Suprapubic skin (tissue), 4 donors: ENCODE data around the gene HCLS1. TPM values are rescaled to one million over a fixed set of nuclear protein-coding genes. Genes with fewer than 3 reads are reported as not detected.

Experiments
- DNase-seq, 2 donors: peaks; one replicate each; pipeline ENCODE4 v3.0.0-alpha.2; 2019; ENCODE audit warnings: low spot score in 2 of 2
- H3K27ac ChIP-seq: fragments of 200-600 bp; sonication (generic); one replicate; pipeline ENCODE4 v1.5.1; 2019
- H3K27me3 ChIP-seq: fragments of 200-600 bp; sonication (generic); one replicate; pipeline ENCODE4 v1.5.1; 2019
- H3K36me3 ChIP-seq: fragments of 200-600 bp; sonication (generic); one replicate; pipeline ENCODE4 v1.5.1; 2019
- H3K4me1 ChIP-seq: fragments of 200-600 bp; sonication (generic); one replicate; pipeline ENCODE4 v1.5.1; 2019
- H3K4me3 ChIP-seq: fragments of 200-600 bp; sonication (generic); one replicate; pipeline ENCODE4 v1.5.1; 2019; ENCODE audit warnings: mild to moderate bottlenecking
- H3K9me3 ChIP-seq: fragments of 200-600 bp; sonication (generic); one replicate; pipeline ENCODE4 v1.5.1; 2019
- EP300 ChIP-seq: sonication (generic); formaldehyde crosslinking; IDR thresholded peaks from one replicate; pipeline ENCODE4 v1.6.1; 2017; ENCODE audit warnings: antibody characterized with exemption
- POLR2A ChIP-seq, 2 donors: fragments of 450-650 bp; IDR thresholded peaks; one replicate each; pipeline ENCODE4 v1.6.1; 2017; ENCODE audit warnings: antibody characterized with exemption in 2 of 2, mild to moderate bottlenecking in 2 of 2, moderate library complexity in 2 of 2
- POLR2AphosphoS5 ChIP-seq, 3 donors: sonication (generic); formaldehyde crosslinking; IDR thresholded peaks; one replicate each; pipeline ENCODE4 v1.6.1; 2017; ENCODE audit warnings: antibody characterized with exemption in 3 of 3
- WGBS: methylation state at CpG from one replicate; pipeline ENCODE4 v1.1.5; 2018; 5-methylcytosine and 5-hydroxymethylcytosine counted together
- total RNA-seq, 4 donors: library from RNA; depleted of rRNA; stranded (reverse); fragments of >200 nt; gene quantifications; one replicate each; pipeline ENCODE4 v1.1.0, GENCODE V29; 2016
- TF ChIP-seq, protein P1 (sequence below), 2 donors: fragments of 200-600 bp in 1 of 2; fragments of 450-650 bp in 1 of 2; sonication (generic) in 1 of 2; IDR thresholded peaks; one replicate each; pipeline ENCODE4 v1.5.1; 2016 to 2019; ENCODE audit warnings: antibody characterized with exemption in 2 of 2, mild to moderate bottlenecking in 1 of 2, moderate library complexity in 1 of 2

The HCLS1 gene
- total RNA-seq, 4 donors from 2014 or later, result 7.2 to 20.3 (median 11.8) TPM

DNA sequence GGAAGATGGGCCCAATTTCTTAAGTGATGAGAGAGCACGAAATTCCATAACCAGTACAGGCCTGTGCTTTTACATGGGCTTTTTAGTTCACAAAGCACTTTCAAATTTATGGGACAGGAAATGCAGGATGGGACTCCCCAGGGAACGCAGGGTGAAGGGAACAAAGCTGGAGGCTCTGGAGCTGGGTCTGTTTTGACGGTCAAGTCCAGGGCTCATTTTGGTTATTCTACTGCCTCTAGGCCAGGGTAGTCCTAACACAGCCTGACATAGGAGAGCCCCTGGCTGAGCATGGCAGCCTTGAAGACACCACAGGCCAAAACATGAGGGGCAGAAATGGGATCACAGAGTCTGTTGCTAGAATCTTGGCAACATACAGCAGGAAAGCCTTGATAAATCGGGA lies 33.5 kb downstream of the HCLS1 start:
- no peak for DNase-seq
- Histone ChIP-seq H3K27me3 (no peaks in the 10 kb centered on the region), H3K9me3 (no peaks in the 10 kb centered on the region), H3K4me3 (no peak overlapping the region), H3K27ac (no peak overlapping the region), H3K4me1 (no peaks in the 10 kb centered on the region), H3K36me3 (no peaks in the 10 kb centered on the region)
- WGBS, result 84% methylated on average over 4 of the region's 4 CpGs
- TF ChIP-seq EP300 (no peak), POLR2A (IDR thresholded peaks at IDR 0.05) (no peak), POLR2AphosphoS5 (IDR thresholded peaks at IDR 0.05) (no peak)
- TF ChIP-seq, protein P1, sequence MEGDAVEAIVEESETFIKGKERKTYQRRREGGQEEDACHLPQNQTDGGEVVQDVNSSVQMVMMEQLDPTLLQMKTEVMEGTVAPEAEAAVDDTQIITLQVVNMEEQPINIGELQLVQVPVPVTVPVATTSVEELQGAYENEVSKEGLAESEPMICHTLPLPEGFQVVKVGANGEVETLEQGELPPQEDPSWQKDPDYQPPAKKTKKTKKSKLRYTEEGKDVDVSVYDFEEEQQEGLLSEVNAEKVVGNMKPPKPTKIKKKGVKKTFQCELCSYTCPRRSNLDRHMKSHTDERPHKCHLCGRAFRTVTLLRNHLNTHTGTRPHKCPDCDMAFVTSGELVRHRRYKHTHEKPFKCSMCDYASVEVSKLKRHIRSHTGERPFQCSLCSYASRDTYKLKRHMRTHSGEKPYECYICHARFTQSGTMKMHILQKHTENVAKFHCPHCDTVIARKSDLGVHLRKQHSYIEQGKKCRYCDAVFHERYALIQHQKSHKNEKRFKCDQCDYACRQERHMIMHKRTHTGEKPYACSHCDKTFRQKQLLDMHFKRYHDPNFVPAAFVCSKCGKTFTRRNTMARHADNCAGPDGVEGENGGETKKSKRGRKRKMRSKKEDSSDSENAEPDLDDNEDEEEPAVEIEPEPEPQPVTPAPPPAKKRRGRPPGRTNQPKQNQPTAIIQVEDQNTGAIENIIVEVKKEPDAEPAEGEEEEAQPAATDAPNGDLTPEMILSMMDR (IDR thresholded peaks at IDR 0.05), result no peak

DNA sequence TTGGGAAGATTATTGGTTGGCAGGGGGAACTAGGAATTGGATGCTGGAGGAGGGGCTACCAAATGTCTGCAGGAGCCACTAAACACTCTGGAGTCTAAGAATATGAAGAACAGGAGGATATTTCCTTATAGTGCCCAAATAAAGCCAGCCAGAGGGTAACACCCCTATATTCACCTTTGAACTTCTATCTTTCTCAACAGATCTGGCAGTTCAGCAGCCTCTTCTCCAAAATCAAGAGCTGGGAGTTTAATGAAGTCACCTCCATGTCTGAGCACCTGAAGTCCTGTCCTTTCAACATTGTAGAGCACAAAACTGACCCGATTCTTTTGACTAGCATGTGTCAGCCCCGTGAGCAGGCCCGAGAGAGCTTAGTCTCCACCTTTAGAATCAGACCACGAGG lies 34.2 kb downstream of the HCLS1 start:
- TF ChIP-seq, protein P1 (IDR thresholded peaks at IDR 0.05), result no peak
- TF ChIP-seq EP300 (no peak), POLR2AphosphoS5 (IDR thresholded peaks at IDR 0.05) (no peak), POLR2A (IDR thresholded peaks at IDR 0.05) (no peak)
- WGBS, result 97% methylated on average over 4 of the region's 4 CpGs
- Histone ChIP-seq H3K4me1 (no peaks in the 10 kb centered on the region), H3K36me3 (no peaks in the 10 kb centered on the region), H3K27ac (no peak overlapping the region), H3K4me3 (no peak overlapping the region), H3K9me3 (no peaks in the 10 kb centered on the region), H3K27me3 (no peaks in the 10 kb centered on the region)
- no peak for DNase-seq

DNA sequence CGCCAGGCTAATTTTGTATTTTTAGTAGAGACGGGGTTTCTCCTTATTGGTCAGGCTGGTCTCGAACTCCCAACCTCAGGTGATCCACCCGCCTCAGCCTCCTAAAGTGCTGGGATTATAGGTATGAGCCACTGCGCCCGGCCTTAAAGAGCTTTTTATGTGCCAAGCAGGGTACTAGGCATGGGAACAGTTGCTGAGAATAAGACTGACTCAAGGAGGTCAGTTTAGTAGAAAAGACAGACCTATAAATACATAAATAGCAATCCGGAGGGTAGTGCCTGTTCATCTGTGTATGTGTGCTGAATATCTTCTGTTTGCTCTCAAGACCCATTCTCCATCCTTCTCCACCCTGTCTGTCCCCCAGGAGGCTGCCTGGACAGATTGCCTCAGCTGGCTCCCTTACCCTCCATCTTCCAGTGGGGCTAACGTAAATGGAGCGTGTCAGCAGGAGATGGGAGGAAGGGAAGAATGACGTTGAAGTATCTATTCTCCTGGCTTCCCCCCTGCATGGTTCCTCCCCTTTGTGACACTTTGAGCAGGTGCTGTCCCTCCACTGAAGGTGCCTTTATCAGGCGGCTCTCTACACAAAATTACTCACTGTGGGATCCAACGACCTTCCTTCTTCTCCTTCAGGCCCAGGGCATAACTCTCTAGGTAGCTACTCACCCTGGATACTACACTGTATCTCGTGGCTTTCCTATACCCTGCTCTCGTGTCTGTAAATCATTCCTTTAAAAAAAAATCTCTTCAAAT lies 36.4 kb downstream of the HCLS1 start:
- H3K27me3 ChIP-seq, result no peaks in the 10 kb centered on the region
- no peaks in the 10 kb centered on the region for H3K4me1 ChIP-seq
- no peak overlapping the region for H3K4me3 ChIP-seq
- 73% methylated on average over 14 of the region's 14 CpGs for WGBS
- no peaks in the 10 kb centered on the region for H3K9me3 ChIP-seq
- no peaks in the 10 kb centered on the region for H3K36me3 ChIP-seq
- no peak overlapping the region for H3K27ac ChIP-seq
- DNase-seq, result no peak
- no peak for TF ChIP-seq EP300
- TF ChIP-seq POLR2A (IDR thresholded peaks at IDR 0.05), result no peak
- TF ChIP-seq, protein P1 (IDR thresholded peaks at IDR 0.05), result no peak
- TF ChIP-seq POLR2AphosphoS5 (IDR thresholded peaks at IDR 0.05), result no peak

DNA sequence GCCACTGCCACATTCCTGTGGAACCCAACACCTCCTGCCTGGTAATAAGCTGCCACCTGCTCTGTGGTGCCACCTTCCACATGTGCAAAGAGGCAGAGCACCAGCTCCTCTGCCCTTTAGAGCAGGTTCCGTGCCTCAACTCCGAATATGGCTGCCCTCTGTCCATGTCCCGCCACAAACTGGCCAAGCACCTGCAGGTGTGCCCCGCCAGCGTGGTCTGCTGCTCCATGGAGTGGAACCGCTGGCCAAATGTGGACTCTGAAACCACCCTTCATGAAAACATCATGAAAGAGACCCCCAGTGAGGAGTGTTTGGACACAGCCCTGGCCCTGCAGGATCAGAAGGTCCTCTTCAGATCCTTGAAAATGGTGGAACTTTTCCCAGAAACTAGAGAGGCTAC lies 39.2 kb downstream of the HCLS1 start:
- Histone ChIP-seq H3K27me3 (no peaks in the 10 kb centered on the region), H3K4me1 (no peaks in the 10 kb centered on the region), H3K27ac (no peak overlapping the region), H3K4me3 (no peak overlapping the region), H3K9me3 (no peaks in the 10 kb centered on the region), H3K36me3 (no peaks in the 10 kb centered on the region)
- DNase-seq, result no peak
- 91% methylated on average over 6 of the region's 6 CpGs for WGBS
- no peak for TF ChIP-seq EP300

DNA sequence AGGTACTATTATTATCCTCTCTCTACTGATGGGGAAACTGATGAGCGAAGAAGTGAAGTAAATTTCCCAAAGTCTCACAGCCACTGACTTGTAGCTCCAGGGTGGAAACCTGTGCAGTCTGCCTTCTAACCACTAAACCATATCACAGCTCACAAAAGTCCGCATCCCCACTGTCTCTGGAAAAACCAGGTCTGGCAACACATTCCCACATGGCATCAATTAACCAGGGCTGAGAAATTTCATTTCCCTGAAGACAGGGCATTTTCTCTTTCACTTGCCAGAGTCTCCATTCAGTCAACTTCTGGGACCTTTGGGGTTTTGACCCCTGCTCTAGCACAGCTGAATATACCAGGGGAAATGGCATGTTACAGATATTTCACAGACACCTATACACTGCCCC lies 41.0 kb downstream of the HCLS1 start:
- no peak for DNase-seq
- H3K27ac ChIP-seq, result no peak overlapping the region
- no peak for TF ChIP-seq POLR2AphosphoS5 (IDR thresholded peaks at IDR 0.05)
- TF ChIP-seq, protein P1 (IDR thresholded peaks at IDR 0.05), result no peak
- no peak for TF ChIP-seq POLR2A (IDR thresholded peaks at IDR 0.05)
- TF ChIP-seq EP300, result no peak
- no peak overlapping the region for H3K4me3 ChIP-seq
- WGBS, result 76% methylated on average over 2 of the region's 2 CpGs
- no peaks in the 10 kb centered on the region for H3K27me3 ChIP-seq
- H3K4me1 ChIP-seq, result no peaks in the 10 kb centered on the region
- no peaks in the 10 kb centered on the region for H3K9me3 ChIP-seq
- no peaks in the 10 kb centered on the region for H3K36me3 ChIP-seq

- no peak for DNase-seq
- H3K4me3 ChIP-seq, result no peak overlapping the region
- no peaks in the 10 kb centered on the region for H3K27me3 ChIP-seq
- H3K9me3 ChIP-seq, result no peaks in the 10 kb centered on the region
- no peak overlapping the region for H3K27ac ChIP-seq
- 89% methylated on average over 4 of the region's 4 CpGs for WGBS
- H3K36me3 ChIP-seq, result no peaks in the 10 kb centered on the region
- TF ChIP-seq EP300, result no peak
- TF ChIP-seq POLR2A (IDR thresholded peaks at IDR 0.05), result no peak
- TF ChIP-seq, protein P1 (IDR thresholded peaks at IDR 0.05), result no peak
- no peak for TF ChIP-seq POLR2AphosphoS5 (IDR thresholded peaks at IDR 0.05)
- no peaks in the 10 kb centered on the region for H3K4me1 ChIP-seq
Observed at GRCh38 chr3:121606106-121606505, 54.6 kb downstream of the HCLS1 start.
